HPDE6-E6E7 (cell line): ENCODE measurements around the gene SPTBN4.
"Not testable (repeated sequence)": the region's sequence is repeated elsewhere in the genome, so short reads cannot be mapped to it uniquely, and the experiment has no call there.

Source experiments
- DNase-seq: peaks from one replicate; pipeline ENCODE4 v3.0.0; 2011; ENCODE audit warnings: missing footprints; ENCODE audit errors: extremely low spot score

Gene SPTBN4

GRCh38 chr19:40502647-40503319, 36.0 kb downstream of the SPTBN4 start:
- peak; percentile 29 for DNase-seq

GRCh38 chr19:40503320-40503695, 36.5 kb downstream of the SPTBN4 start:
- no peak for DNase-seq

- DNase-seq = no peak
Measured at GRCh38 chr19:40506099-40506498, 39.3 kb downstream of the SPTBN4 start.

- no peak for DNase-seq
Measured at GRCh38 chr19:40507892-40508291, 41.1 kb downstream of the SPTBN4 start.

- no peak for DNase-seq
Measured at GRCh38 chr19:40508739-40509260, 42.0 kb downstream of the SPTBN4 start.

GRCh38 chr19:40510526-40511115, 43.8 kb downstream of the SPTBN4 start:
- no peak for DNase-seq

GRCh38 chr19:40511487-40511886, 44.7 kb downstream of the SPTBN4 start:
- DNase-seq = no peak

- no peak for DNase-seq
Measured at GRCh38 chr19:40512110-40512472, 45.3 kb downstream of the SPTBN4 start.

- no peak for DNase-seq
Measured at GRCh38 chr19:40512473-40513344, 45.9 kb downstream of the SPTBN4 start.

GRCh38 chr19:40513345-40513678, 46.5 kb downstream of the SPTBN4 start:
- DNase-seq = no peak

- DNase-seq = no peak
Measured at GRCh38 chr19:40513741-40514315, 47.0 kb downstream of the SPTBN4 start.

GRCh38 chr19:40517248-40517647, 50.4 kb downstream of the SPTBN4 start:
- no peak for DNase-seq

- no peak for DNase-seq
Measured at GRCh38 chr19:40519352-40520322, 52.8 kb downstream of the SPTBN4 start.

GRCh38 chr19:40521276-40521675, 54.5 kb downstream of the SPTBN4 start:
- no peak for DNase-seq

- not testable (repeated sequence) for DNase-seq
Measured at GRCh38 chr19:40521900-40522299, 55.1 kb downstream of the SPTBN4 start.

- peak; percentile 43 for DNase-seq
Measured at GRCh38 chr19:40523322-40524047, 56.7 kb downstream of the SPTBN4 start.

- DNase-seq = no peak
Measured at GRCh38 chr19:40524133-40524549, 57.3 kb downstream of the SPTBN4 start.

- DNase-seq = no peak
Measured at GRCh38 chr19:40524655-40525054, 57.9 kb downstream of the SPTBN4 start.

GRCh38 chr19:40525234-40526051, 58.6 kb downstream of the SPTBN4 start:
- no peak for DNase-seq

- no peak for DNase-seq
Measured at GRCh38 chr19:40528078-40528477, 61.3 kb downstream of the SPTBN4 start.
